Fibroblast of lung (primary cell): ENCODE results near the gene AP3S2. TPM values are rescaled to one million over a fixed set of nuclear protein-coding genes. Genes with fewer than 3 reads are reported as not detected.
"Not testable (repeated sequence)": the region's sequence is repeated elsewhere in the genome, so short reads cannot be mapped to it uniquely, and the experiment has no call there.

Source experiments
- DNase-seq, 2 donors: peaks; one replicate each; pipeline versions ENCODE4 v3.0.0 to v3.0.0-alpha.2; 2010; ENCODE audit warnings: low read depth in 2 of 2
- H2AFZ ChIP-seq: 2 replicates; pipeline ENCODE4 v1.5.1; 2012; ENCODE audit warnings: low read length, control low read depth, inconsistent platforms
- H3K27ac ChIP-seq: 2 replicates; pipeline ENCODE4 v1.5.1; 2011; ENCODE audit warnings: low read length, control low read depth; ENCODE audit not compliant: insufficient read depth
- H3K27me3 ChIP-seq: 2 replicates; pipeline ENCODE4 v1.5.1; 2011; ENCODE audit warnings: mild to moderate bottlenecking, low read length; ENCODE audit not compliant: control insufficient read depth, insufficient read depth
- H3K36me3 ChIP-seq: 2 replicates; pipeline ENCODE4 v1.5.1; 2011; ENCODE audit warnings: low read length; ENCODE audit not compliant: control insufficient read depth, insufficient read depth
- H3K4me1 ChIP-seq: 2 replicates; pipeline ENCODE4 v1.5.1; 2011; ENCODE audit warnings: low read length; ENCODE audit not compliant: control insufficient read depth, insufficient read depth; ENCODE audit errors: extremely low read depth
- H3K4me2 ChIP-seq: 2 replicates; pipeline ENCODE4 v1.5.1; 2011; ENCODE audit warnings: low read length, control low read depth; ENCODE audit not compliant: insufficient read depth; ENCODE audit errors: extremely low read depth
- H3K4me3 ChIP-seq, 4 experiments: fragments of 200-600 bp in 1 of 4; sonication (generic) in 1 of 4; replicated peaks in 1 of 4; 2 replicates each; pipeline ENCODE4 v1.5.1; 2011 to 2016; ENCODE audit warnings: low read length in 4 of 4, low read depth in 3 of 4, mild to moderate bottlenecking in 3 of 4, control low read depth in 2 of 4, inconsistent platforms in 1 of 4, mixed read lengths in 1 of 4; ENCODE audit not compliant: insufficient read depth in 1 of 4; ENCODE audit errors: control extremely low read depth in 1 of 4
- H3K79me2 ChIP-seq: 2 replicates; pipeline ENCODE4 v1.5.1; 2012; ENCODE audit warnings: mild to moderate bottlenecking, low read length, inconsistent platforms; ENCODE audit not compliant: control insufficient read depth, insufficient read depth
- H3K9ac ChIP-seq: 2 replicates; pipeline ENCODE4 v1.5.1; 2011; ENCODE audit warnings: mild to moderate bottlenecking, low read length, control low read depth; ENCODE audit not compliant: insufficient read depth
- H3K9me3 ChIP-seq: 2 replicates; pipeline ENCODE4 v1.5.1; 2012; ENCODE audit warnings: low read depth, low read length; ENCODE audit not compliant: control insufficient read depth, insufficient read depth
- H4K20me1 ChIP-seq: 2 replicates; pipeline ENCODE4 v1.5.1; 2011; ENCODE audit warnings: low read length; ENCODE audit not compliant: control insufficient read depth, insufficient read depth; ENCODE audit errors: extremely low read depth
- CTCF ChIP-seq, 2 donors: IDR thresholded peaks in 1 of 2; conservative IDR thresholded peaks in 1 of 2; 1 replicate in 1 of 2; 2 replicates in 1 of 2; pipeline ENCODE4 v1.5.1; 2011 to 2012; ENCODE audit warnings: low read length in 2 of 2, control low read depth in 1 of 2, inconsistent platforms in 1 of 2, low read depth in 1 of 2, mild to moderate bottlenecking in 1 of 2
- EZH2 ChIP-seq: IDR thresholded peaks from 2 replicates; pipeline ENCODE4 v1.5.1; 2012; ENCODE audit warnings: low read length, control low read depth, mild to moderate bottlenecking; ENCODE audit errors: missing control alignments
- polyA plus RNA-seq, 2 donors: library from polyadenylated mRNA; depleted of rRNA in 1 of 2; stranded (reverse) in 1 of 2; unstranded in 1 of 2; fragments of >200 nt; gene quantifications; 2 replicates each; pipeline ENCODE4 v1.2.1, GENCODE V29; 2011 to 2012; ENCODE audit warnings: missing spikeins in 1 of 2
- total RNA-seq: library from RNA; depleted of rRNA; stranded (reverse); fragments of >200 nt; gene quantifications from 2 replicates; pipeline ENCODE4 v1.2.1, GENCODE V29; 2014

Gene AP3S2
- total and polyA plus RNA-seq, 2 donors (not counting 1 experiment from before 2014, with no cell fraction given), result 54.4 to 69.5 TPM

- Histone ChIP-seq H2AFZ (no peak overlapping the region), H3K4me2 (peak overlapping the region; percentile 64), H4K20me1 (no peaks in the 10 kb centered on the region), H3K4me1 (no peaks in the 10 kb centered on the region), H3K36me3 (no peaks in the 10 kb centered on the region), H3K9ac (peak overlapping the region; percentile 89), H3K79me2 (peaks cover 18% of the 10 kb centered on the region), H3K9me3 (no peaks in the 10 kb centered on the region), H3K4me3 (peak overlapping the region; percentile 84 to 96 (median 85)), H3K27ac (peak overlapping the region; percentile 94), H3K27me3 (no peaks in the 10 kb centered on the region)
- DNase-seq, result peak in 1 of 2 donors; percentile 12
- TF ChIP-seq CTCF (conservative IDR thresholded peaks at IDR 0.05 in 1 of 2, IDR thresholded peaks at IDR 0.05 in 1 of 2; ENCODE audit: low read depth in 1 of 2, low read length in 2 of 2), result no peak
- no peak for TF ChIP-seq EZH2
Measured at GRCh38 chr15:89893027-89893426, 767 bp downstream of the AP3S2 start.

GRCh38 chr15:89888214-89888804, 5.5 kb downstream of the AP3S2 start:
- Histone ChIP-seq H4K20me1 (no peaks in the 10 kb centered on the region), H2AFZ (no peak overlapping the region), H3K36me3 (no peaks in the 10 kb centered on the region), H3K27ac (no peak overlapping the region), H3K27me3 (no peaks in the 10 kb centered on the region), H3K9me3 (no peaks in the 10 kb centered on the region), H3K4me1 (no peaks in the 10 kb centered on the region), H3K4me3 (no peak overlapping the region), H3K79me2 (peaks cover 13% of the 10 kb centered on the region), H3K9ac (no peak overlapping the region), H3K4me2 (no peak overlapping the region)
- DNase-seq, result peak; percentile 66 to 82
- TF ChIP-seq EZH2, result no peak
- TF ChIP-seq CTCF (conservative IDR thresholded peaks at IDR 0.05 in 1 of 2, IDR thresholded peaks at IDR 0.05 in 1 of 2; ENCODE audit: low read depth in 1 of 2, low read length in 2 of 2), result peak; percentile 59 to 60

GRCh38 chr15:89885611-89886010, 8.2 kb downstream of the AP3S2 start:
- no peak for DNase-seq
- Histone ChIP-seq H3K27ac (no peak overlapping the region), H4K20me1 (no peaks in the 10 kb centered on the region), H3K4me2 (no peak overlapping the region), H3K9ac (no peak overlapping the region), H3K79me2 (no peaks in the 10 kb centered on the region), H3K36me3 (no peaks in the 10 kb centered on the region), H3K27me3 (no peaks in the 10 kb centered on the region), H2AFZ (no peak overlapping the region), H3K4me1 (no peaks in the 10 kb centered on the region), H3K4me3 (no peak overlapping the region), H3K9me3 (no peaks in the 10 kb centered on the region)
- TF ChIP-seq EZH2 (no peak), CTCF (conservative IDR thresholded peaks at IDR 0.05 in 1 of 2, IDR thresholded peaks at IDR 0.05 in 1 of 2; ENCODE audit: low read depth in 1 of 2, low read length in 2 of 2) (no peak)

GRCh38 chr15:89885179-89885578, 8.6 kb downstream of the AP3S2 start:
- H3K36me3 ChIP-seq, H3K9ac ChIP-seq, H3K79me2 ChIP-seq, H3K27me3 ChIP-seq, H3K4me2 ChIP-seq, H3K9me3 ChIP-seq, H3K27ac ChIP-seq, H3K4me1 ChIP-seq, DNase-seq, H4K20me1 ChIP-seq, H2AFZ ChIP-seq, H3K4me3 ChIP-seq: not testable (repeated sequence)
